ENCODE results near the gene VDAC1.
A peak's percentile ranks its signal among the peaks of the same experiment; 100 is the strongest.

DNA sequence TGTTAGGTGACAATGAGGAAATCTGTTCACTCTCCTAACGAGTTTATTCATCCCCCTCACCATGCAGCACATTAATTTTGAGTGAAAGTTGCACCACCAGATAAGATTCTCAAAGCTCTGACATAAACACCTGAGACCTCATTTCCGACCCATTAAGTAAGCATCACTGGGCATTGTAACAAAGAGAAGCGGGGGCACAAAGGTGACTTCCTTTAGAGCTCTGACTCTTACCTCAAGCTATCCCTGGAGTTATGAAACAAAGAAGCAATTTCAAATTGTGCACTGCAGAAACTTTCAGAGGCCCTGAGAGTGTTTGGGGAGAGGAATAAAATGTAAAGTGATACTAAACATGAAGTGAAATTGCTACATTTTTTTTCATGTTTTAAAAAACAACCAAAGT lies 65.8 kb downstream of the VDAC1 start:
- TF ChIP-seq, protein P1, sequence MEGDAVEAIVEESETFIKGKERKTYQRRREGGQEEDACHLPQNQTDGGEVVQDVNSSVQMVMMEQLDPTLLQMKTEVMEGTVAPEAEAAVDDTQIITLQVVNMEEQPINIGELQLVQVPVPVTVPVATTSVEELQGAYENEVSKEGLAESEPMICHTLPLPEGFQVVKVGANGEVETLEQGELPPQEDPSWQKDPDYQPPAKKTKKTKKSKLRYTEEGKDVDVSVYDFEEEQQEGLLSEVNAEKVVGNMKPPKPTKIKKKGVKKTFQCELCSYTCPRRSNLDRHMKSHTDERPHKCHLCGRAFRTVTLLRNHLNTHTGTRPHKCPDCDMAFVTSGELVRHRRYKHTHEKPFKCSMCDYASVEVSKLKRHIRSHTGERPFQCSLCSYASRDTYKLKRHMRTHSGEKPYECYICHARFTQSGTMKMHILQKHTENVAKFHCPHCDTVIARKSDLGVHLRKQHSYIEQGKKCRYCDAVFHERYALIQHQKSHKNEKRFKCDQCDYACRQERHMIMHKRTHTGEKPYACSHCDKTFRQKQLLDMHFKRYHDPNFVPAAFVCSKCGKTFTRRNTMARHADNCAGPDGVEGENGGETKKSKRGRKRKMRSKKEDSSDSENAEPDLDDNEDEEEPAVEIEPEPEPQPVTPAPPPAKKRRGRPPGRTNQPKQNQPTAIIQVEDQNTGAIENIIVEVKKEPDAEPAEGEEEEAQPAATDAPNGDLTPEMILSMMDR (IDR thresholded peaks at IDR 0.05 in 2 of 3, conservative IDR thresholded peaks at IDR 0.05 in 1 of 3; ENCODE audit: control insufficient read depth in 2 of 3, extremely low read depth in 1 of 3, insufficient read depth in 1 of 3, low read depth in 3 of 3, low read length in 3 of 3): no peak
- no peak for TF ChIP-seq POLR2A (IDR thresholded peaks at IDR 0.05; ENCODE audit: low read depth, low read length)
- TF ChIP-seq CREB1 (IDR thresholded peaks at IDR 0.05; ENCODE audit: low read depth): peak; percentile 56; the same call in 1 of the 2 replicates
- TF ChIP-seq, protein P2, sequence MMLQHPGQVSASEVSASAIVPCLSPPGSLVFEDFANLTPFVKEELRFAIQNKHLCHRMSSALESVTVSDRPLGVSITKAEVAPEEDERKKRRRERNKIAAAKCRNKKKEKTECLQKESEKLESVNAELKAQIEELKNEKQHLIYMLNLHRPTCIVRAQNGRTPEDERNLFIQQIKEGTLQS (IDR thresholded peaks at IDR 0.05; ENCODE audit: borderline replicate concordance, extremely low read depth, low read depth, low read length): no peak
